HL-60/S4 treated with phorbol 12-myristate 13-acetate at 8.2 ng/mL for 4 days and 3 days (cell line): ENCODE measurements around the gene NLGN1.

Source experiments
- in situ Hi-C: fragments of 300-500 bp; cut with MboI; formaldehyde crosslinking; loops from 2 replicates; pipeline ENCODE4 v1.15.0; 2022; ENCODE audit warnings: low sequenced_read_pairs

Gene NLGN1

DNA sequence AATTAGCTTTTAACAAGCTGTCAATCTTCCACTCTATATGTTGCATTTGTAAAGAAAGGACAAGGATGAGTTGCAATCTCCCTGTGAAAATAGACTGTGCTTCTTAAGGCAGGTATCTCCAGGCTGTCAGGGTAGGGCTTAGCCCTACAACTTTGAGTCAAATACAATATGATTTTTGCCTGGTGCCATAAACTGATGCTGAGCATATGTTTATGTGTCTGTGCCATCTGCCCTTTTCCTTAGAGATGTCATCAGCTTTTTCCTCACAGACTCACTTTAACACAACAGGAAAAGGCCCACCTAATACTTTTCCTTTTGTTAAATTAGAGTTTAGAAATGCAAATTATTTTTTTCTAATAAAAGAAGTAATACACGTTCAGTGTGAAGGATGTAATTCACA, 548.3 kb downstream of the NLGN1 start:
- in situ Hi-C loops: no loop called here

DNA sequence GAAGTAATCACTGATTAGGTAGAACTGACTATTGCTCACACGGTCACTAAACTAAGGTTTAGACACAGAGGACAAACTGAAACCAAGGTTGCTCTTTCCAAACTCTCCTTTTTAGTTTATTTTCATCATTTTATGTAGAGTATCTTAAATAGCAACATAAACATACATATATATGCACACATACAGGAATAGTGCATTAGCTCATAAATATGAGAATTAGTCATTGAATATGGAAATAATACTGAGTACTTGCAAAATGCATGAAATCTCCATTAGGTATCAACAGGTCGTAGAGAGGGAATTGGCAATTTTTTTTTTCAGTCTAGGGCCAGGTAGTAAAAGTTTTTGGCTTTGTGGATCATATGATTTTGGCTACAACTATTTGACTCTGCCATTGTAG, 557.1 kb downstream of the NLGN1 start:
- in situ Hi-C loops: no loop called here

DNA sequence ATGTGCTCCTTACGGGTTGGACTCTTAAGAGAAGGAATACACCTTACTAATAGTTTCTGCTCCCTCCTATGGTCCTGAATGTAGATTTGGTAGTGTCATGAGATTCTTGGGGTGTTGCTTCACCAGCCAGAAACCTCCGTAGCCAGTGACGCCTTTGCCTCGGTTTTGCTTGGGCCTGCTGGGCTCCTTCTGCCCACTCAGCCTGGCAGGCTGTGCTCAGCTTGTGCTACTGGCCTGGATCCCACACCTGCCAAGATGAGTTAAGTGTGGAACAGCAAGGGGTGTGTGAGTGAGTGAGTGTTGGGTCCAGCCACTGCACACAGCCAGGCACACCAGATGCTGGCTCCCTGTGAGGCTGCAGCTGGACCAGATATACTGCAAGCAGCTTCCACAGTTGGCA, 560.1 kb downstream of the NLGN1 start:
- in situ Hi-C loops: no loop called here

DNA sequence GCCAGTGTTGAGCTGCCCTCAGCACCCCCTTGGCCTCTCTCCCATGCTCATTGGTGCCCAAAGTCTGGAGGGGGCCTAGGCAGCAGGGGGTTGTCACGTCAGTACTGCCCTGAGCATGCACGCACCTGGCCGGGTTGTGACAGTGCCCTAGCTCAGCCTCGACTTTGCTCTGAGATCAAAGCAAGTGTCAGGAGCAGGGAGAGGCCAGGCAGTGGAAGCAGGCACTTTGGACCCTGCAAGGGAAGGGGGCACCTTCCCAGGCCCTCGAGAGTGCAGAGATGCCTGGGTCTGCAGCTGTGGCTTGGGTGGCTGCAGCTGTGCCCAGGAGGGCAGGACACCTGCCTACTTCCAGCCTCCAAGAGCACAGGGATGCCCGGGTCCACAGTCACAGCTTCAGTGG, 561.3 kb downstream of the NLGN1 start:
- in situ Hi-C loops: no loop called here

DNA sequence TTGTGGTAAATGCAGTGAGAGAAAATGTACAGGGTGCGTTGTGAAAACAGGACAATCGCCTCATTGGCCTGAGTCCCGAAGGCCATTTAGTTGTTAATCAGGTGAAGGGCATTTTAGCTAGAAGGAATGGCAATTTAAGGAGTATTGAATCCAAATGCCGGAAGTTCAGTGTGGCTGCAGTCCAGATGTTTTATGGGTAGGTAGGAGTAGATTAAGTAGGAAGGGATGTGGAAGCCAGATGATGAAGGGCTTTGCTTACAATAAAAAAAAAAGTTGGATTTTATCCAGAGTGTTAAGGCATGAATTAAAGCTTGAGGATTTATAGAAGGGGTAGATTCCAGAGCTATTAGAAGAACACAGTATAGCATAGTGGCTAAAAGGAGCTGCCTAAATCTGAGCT, 572.7 kb downstream of the NLGN1 start:
- in situ Hi-C loops: no loop called here

DNA sequence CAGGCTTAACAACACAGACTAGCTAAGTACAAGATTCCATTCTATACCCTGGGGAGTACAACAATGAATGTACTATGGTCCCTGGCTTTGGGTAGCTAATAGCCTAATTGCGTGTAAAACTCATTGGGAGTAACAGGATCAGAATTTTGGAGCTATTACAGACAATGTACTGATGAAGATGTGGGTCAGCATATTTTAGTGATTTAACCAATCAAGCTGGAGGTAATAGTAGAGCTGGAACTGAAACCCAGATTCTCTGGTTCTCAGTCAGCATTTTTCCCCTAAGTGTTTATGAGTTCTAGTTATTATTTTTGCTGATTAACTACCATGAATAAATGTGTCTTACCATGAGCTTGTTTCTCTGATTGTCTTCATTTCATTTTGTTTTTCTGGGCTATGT, 578.7 kb downstream of the NLGN1 start:
- in situ Hi-C loops: no loop called here

DNA sequence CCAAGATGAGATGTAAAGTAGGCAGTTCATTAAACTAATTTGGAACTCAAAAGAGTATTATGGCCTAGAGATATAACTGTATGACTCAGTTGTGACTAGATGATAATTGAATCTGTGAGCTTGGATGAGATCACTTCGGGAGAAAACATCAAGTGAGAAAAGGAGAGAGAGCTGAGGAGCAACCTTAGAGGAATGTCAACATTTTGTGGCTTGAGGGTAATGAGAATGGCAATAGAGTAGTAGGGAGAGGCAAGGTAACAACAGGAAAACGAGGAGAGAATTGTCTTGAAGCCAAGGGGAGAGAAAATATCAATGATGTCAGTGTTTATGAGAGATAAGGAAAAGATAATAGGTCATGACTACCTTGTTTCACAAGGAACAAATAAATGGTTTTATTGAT, 580.2 kb downstream of the NLGN1 start:
- in situ Hi-C loops: no loop called here

DNA sequence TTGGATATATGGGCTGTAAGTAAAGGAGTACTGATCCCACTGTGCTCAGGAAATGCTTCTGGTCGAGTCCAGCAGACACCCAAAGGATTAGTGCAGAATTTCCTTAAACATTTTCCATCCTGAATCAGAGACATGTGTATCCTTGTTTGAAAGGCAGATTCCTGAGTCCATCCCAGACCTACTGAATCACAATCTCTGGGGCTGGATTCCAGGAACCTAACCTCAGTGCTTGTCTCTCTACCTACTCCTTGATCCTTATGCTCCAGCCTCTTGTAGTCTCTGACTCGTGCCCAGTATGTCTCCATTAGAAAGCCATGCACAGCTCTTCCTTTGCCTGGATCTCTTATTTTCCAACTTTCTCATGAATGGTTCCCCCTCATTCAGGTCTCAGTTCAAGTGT, 585.8 kb downstream of the NLGN1 start:
- in situ Hi-C loops: no loop called here

DNA sequence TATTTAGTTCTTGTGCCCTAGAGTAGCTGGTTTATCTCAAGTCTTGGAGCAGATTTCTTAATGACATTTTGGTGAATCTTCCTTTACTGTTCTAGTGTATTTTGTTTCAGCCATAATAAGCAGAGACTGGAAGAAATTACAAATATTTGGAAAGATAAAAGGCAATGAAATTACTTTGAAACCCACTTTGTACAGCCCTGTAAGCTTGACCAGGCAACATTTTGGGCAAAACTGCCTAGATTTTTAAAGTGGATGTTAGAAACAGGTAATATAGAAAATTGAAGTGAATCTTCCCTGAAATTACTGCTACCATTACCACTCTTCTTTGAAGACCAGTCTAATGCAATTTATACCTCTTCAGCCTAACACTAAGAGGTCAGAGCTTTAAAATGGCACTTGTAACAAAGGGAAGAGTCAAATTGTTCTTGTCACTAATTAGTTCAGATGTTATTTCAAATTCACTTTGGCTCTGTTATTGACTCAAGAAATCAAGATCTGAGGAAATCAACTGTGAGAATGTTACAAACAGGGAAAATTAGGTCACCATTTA, 589.4 kb downstream of the NLGN1 start:
- in situ Hi-C loops: no loop called here

DNA sequence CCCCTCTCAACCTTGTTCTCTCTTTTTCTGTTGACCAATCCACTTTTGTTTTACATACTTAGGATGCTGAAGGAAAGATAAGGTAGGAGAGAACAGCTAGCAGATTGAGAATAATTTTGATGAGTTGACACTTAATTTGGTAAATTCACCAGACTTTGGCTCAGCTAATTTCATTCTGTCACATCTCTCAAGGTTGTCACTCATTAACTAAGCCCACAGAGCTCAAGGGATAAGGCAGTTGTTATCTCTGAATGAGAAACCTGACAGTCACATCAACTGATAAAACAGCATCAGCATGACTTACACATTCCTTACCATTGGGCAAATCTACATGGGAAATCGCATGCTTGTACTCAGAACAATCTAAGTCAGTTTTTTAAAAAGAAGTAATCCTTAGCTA, 591.4 kb downstream of the NLGN1 start:
- in situ Hi-C loops: no loop called here

DNA sequence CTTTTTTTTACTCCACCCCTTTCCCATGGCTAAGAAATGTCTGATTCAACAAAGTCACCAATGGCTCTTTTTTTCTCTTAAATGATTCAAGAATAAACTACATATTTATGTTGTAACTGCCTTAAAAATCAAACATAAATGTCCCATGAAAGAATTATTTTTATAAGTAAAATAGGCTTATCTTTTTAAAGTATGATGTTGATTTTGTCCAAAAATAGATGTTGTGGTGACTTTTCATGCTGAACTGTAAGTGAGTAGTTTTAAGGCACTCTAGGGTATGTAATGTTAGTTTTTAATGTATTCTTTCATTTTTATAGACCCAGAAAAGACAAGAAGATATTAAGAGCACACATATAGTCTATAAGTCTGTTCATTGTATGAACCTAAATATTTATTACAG, 594.9 kb downstream of the NLGN1 start:
- in situ Hi-C loops: no loop called here

DNA sequence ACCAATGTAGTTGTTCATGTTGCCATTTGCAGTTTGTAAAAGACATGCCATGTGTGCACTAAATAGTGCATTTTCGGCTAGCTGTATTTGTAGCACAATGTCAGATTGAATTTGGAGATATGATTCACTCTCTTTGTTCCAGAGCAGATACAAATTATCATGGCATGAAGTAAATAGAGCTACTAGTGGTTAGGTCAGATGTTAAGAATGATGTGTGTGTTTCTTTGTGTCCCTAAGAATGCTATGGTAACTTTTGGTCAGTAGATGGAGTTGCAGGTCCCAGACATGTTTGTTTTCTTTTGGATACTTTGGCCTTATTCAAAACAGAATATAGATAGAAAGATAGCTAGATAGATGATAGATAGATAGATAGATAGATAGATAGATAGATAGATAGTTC, 595.8 kb downstream of the NLGN1 start:
- in situ Hi-C loops: no loop called here

DNA sequence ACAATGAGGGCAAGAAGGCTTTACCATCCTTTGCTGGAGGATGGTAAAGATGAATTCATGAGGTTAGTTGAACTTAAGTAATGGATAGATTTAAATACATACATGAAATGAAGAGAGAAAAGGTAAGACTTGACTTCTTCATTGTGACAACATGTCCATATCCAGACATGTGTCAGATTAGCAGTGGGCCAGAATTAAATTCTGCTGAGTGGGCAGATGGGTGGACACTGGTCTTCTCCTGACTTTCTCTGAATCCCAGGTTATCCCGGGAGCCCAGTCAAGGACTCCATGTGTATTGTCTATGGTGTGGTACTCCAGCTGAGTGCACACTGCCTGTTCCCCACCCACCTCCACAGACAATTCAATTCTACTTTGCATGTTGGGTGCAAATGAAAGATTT, 603.1 kb downstream of the NLGN1 start:
- in situ Hi-C loops: no loop called here

DNA sequence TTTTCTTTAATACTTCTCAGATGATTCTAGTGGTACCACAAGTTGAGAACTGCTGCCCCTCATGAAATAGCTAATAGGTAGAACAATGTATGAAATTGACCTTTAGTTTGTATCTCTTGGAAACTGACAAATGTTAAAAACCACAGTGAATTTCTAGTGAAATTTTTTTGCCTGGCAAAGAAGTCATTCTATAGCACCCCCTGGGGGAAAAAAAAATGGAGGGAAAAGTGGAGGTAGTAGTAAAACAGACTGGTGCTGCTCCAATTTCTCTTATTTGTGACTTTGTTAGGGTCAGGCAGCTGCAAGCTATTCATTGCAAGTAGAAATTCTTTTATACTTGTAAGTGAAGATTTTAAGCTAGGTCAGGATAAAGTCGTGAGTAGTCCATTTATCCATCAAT, 605.0 kb downstream of the NLGN1 start:
- in situ Hi-C loops: no loop called here

DNA sequence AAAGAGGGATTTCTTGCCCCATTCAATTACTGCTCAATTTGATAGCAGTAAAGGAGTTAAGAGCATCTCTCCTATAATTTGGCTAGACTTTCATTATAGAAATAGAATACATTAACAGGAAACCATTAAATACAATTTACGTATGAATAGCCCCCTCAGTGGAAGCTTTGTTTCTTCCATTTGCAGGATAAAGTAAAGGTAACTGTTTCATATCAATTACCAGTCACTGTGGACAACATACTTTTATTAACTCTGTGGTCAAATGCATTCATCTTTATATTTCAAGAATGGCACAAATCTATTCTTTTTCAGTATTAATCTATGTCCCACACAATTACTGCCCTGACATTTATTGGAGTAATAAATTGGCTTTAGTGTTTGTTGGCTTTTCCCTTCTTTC, 613.4 kb downstream of the NLGN1 start:
- in situ Hi-C loops: no loop called here

DNA sequence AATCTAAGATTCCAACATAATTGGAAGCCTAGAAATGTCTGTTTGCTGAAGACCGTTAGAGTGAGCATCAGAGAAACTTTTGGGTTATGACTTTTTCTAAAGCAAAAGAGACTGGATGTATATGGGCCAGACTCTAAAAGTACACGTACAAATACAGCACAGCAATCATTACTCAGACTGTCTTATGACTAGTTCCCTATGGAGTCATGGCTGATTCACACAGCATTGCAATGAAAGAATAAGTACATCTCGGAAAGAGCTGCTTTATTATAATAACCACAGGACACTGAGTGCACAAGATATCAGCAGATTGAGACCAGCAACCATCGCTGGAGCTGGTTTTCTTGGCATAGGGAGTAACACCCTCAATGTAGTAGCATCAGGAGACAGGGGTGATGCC, 618.6 kb downstream of the NLGN1 start:
- in situ Hi-C loops: no loop called here

DNA sequence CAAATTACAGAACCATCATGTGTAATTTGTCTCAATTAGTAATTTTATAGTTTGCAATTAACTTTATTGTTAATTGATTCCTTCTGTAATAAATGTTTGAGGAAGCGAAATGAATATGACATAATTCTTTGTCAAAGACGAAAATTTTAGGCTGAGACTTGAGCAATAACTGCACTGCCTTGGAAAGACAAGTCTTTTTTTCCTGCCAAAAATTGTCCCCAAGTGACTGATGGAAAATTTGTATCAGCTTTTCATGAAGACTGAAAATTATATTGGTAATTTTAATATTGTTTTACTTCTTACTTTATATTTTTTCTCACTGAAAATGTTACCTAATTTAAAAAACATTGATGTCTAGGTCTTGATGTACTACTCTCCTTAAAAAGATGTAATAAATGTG, 622.6 kb downstream of the NLGN1 start:
- in situ Hi-C loops: no loop called here

DNA sequence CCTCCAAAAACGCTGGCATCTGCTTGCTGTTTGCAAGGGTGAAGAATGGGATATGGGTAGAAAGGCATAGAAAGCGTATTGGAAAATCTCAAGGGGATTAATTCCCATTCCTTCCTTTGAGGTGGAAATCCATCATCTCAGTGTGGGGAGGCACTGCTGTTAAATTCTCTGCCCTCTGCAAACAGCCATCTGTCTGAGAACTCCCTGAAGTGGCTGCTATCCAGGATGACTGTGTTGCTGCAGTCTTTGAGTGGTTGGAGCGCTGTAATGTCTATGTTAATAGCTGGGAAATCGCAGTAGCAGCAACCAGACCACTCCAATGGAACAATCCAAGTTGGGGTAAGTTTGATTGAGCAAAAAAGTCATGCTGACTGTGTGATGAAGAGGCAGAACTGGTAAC, 625.9 kb downstream of the NLGN1 start:
- in situ Hi-C loops: no loop called here

DNA sequence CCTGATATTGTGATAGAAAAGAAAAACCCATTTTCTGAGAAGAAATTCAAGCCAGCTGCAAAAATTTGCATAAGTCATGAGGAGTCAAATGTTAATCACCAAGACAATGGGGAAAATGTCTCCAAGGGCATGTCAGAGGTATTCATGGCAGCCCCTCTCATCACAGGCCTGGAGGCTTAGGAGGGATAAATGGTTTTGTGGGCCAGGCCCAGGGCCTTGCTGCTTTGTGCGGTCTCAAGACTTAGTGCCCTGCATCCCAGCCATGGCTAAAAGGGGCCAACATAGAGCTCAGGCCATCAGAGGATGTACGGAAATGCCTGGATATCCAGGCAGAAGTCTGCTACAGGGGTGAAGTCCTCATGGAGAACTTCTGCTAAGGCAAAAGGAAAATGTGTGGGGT, 631.1 kb downstream of the NLGN1 start:
- in situ Hi-C loops: no loop called here

DNA sequence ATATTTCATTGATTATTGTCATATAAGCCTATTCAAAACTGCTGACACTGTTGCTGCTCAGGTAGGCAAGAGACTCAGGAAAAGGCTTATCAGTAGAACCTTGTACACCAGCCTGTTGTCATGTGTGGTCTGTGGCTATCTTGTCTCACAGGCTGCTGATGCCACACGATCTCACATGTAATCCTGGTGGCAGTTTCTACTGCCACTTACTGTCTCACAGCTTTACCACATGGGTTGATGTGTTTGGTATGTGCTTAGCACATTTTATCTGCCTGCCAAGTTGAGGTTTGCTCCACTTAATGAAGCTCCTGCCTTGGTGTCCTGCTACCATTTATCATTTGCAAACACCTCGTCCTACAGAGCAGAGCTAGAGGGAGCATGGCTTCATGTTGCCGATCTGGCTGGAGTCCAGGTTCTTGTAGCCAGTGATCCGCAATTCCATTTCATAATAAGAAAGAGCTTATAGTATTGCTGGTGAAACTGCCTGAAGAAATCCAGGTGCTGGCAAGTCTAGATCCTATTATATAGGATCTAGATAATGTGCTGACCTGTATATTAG, 637.9 kb downstream of the NLGN1 start:
- in situ Hi-C loops: no loop called here

DNA sequence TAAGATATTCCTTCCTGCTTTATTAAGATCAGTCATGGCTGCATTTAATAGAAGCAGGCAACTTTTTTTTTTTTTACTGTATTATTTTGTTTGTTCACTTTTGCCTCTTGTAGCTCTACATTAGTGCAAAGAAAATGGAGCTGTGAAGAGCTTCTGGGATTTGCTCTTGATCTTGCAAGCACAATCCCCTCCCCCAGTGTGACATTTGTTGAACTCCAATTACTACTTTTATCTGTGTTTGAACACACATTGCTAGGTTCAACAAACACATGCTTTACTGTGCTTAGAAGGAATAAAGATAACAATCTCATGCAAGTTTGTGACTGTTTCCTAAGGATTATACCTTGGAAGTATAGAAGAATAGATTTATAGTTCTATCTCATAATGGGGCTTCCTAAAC, 648.8 kb downstream of the NLGN1 start:
- in situ Hi-C loops: no loop called here

DNA sequence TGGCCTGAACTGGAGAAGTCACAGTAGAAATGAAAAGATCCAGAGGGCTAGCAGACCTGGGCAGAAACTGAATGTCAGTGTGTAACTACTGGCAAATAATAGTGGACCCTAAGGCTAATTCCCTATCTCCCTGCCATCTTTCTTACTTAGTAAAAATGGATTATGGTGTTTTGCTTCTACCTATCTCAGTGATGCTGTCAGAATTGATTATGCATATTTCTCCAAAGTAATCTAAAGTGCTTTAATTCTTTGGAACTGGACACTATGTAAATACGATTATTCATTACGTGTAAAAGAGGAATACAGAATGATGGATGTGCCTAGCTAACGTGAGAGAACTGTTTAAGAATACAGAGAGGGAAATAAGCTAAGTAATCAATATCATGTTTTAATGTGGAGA, 651.9 kb downstream of the NLGN1 start:
- in situ Hi-C loops: no loop called here

DNA sequence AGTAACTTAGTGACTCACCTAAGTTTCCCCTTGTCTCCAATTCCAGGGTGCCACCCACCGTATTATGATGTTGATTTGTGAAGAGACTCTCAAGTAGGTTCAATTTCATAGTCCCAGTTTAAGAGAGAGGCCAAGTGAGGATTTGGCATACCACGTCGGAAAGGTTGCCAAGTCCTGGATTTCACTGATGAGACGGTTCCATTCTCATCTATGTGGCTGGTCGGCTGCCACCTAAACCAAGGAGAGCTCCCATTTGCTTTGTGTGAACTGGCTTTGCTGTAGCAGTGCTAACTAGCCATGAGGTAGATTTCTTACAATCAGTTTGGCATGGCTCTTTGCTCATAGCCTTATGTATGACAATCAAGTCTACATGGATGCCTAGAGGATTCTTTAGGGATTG, 653.6 kb downstream of the NLGN1 start:
- in situ Hi-C loops: no loop called here

DNA sequence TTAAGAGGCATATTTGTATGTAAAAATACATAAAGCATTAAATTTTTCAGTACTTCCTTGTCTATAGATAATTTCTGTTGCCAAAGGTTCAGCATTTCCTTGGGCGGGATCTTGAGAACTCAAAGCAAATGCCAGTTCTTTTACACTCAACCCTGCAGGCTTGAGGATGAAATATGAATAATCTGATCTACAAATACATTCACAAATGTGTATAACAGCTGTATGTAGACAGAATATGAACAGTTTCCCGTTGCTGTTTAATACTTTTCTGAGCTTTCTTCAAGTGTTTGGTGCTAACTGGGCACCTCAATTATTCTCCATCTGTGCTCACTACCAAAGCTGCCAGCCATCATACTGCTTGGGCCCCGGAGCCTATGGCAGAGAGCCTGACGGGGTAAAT, 661.3 kb downstream of the NLGN1 start:
- in situ Hi-C loops: no loop called here
